Thyroid gland (tissue), 4 donors: ENCODE data around the gene LRTM1. TPM values are rescaled to one million over a fixed set of nuclear protein-coding genes. Genes with fewer than 3 reads are reported as not detected.

Experiments
- DNase-seq, 2 donors: peaks; one replicate each; pipeline ENCODE4 v3.0.0-alpha.2; 2019
- H3K27ac ChIP-seq, 3 donors: fragments of 200-600 bp; sonication (generic); 1 replicate in 2 of 3; 2 replicates in 1 of 3; pipeline ENCODE4 v1.5.1; 2016 to 2019; ENCODE audit warnings: mild to moderate bottlenecking in 1 of 3, moderate library complexity in 1 of 3
- H3K27me3 ChIP-seq: fragments of 200-600 bp; sonication (generic); one replicate; pipeline ENCODE4 v1.5.1; 2019
- H3K36me3 ChIP-seq, 2 donors: fragments of 200-600 bp; sonication (generic); one replicate each; pipeline ENCODE4 v1.5.1; 2016 to 2019
- H3K4me1 ChIP-seq, 2 donors: fragments of 200-600 bp; sonication (generic); one replicate each; pipeline ENCODE4 v1.5.1; 2017 to 2019
- H3K4me3 ChIP-seq, 3 donors: fragments of 200-600 bp; sonication (generic); replicated peaks in 1 of 3; 1 replicate in 2 of 3; 2 replicates in 1 of 3; pipeline ENCODE4 v1.5.1; 2016; ENCODE audit warnings: mild to moderate bottlenecking in 1 of 3
- H3K9me3 ChIP-seq: fragments of 200-600 bp; sonication (generic); one replicate; pipeline ENCODE4 v1.5.1; 2017
- POLR2A ChIP-seq, 2 donors: fragments of 450-650 bp; IDR thresholded peaks; one replicate each; pipeline ENCODE4 v1.6.1; 2017; ENCODE audit warnings: antibody characterized with exemption in 2 of 2, mild to moderate bottlenecking in 2 of 2, moderate library complexity in 1 of 2
- WGBS, 2 donors: methylation state at CpG; one replicate each; pipeline ENCODE4 v1.1.5; 2017; 5-methylcytosine and 5-hydroxymethylcytosine counted together
- intact Hi-C: fragments of 100-400 bp; cut with DNase I; formaldehyde crosslinking; loops from one replicate; pipeline ENCODE4 v1.15.1; 2023
- total RNA-seq, 4 donors: library from RNA; depleted of rRNA; stranded (reverse); fragments of >200 nt; gene quantifications; one replicate each; pipeline ENCODE4 v1.2.3, GENCODE V29; 2016
- TF ChIP-seq, protein P1 (sequence below), 6 experiments: fragments of 200-600 bp in 3 of 6; fragments of 450-650 bp in 3 of 6; sonication (generic) in 3 of 6; IDR thresholded peaks; one replicate each; pipeline ENCODE4 v1.5.1; 2016 to 2019; ENCODE audit warnings: antibody characterized with exemption in 6 of 6, mild to moderate bottlenecking in 2 of 6, inconsistent platforms in 1 of 6, moderate library complexity in 1 of 6

Gene LRTM1
- total RNA-seq, 4 donors from 2014 or later, result not detected

DNA sequence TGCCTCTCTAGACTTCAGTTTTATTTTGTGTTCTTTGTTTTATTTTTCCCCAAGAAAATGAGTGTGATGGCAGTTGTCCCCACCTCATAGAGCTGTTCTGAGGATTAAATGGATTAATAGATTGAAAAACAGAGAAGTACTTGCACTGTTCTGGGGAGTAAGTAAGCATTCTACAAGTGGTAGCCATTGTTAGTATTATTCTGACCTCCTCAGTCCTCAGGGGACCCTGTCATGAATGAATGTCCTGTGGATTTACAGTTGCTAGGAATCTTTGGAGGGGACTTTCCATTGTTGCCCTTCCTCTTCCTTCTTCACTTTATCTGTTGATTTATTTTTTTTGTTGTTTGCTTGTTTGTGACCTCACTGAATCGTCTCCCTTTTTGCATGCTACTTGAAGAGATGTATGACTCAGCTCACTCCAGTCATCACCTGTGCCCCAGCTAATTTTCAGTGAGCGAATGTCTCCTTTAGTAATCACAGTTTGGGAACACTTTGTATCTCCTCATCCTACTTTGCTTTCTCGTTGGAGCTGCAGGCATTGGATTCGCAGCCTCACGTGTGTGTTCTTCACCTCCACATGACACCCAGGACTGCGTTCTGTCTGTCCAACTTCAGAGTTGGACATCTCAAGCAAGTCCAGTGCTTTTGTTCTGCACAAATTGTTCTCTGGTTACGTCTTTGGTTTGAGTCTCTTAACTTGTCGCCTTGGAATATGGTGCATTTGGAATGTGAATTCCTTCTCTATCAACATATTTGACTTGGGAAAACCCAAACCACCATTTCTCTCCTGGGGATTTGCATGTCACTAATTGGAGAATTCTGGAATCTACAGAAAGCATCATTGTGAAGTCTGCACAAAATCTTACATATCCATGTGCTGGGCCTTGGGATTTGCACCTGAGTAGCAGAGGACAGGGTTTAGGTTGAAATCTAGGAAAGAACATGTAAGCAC lies 54.5 kb downstream of the LRTM1 start:
- Histone ChIP-seq H3K27me3 (no peaks in the 10 kb centered on the region), H3K4me3 (no peak overlapping the region), H3K4me1 (no peaks in the 10 kb centered on the region), H3K36me3 (no peaks in the 10 kb centered on the region), H3K9me3 (no peaks in the 10 kb centered on the region), H3K27ac (no peak overlapping the region)
- no peak for DNase-seq
- intact Hi-C loops, result no loop called here
- 88% methylated on average over 8 of the region's 8 CpGs for WGBS, 2 donors
- TF ChIP-seq, protein P1, sequence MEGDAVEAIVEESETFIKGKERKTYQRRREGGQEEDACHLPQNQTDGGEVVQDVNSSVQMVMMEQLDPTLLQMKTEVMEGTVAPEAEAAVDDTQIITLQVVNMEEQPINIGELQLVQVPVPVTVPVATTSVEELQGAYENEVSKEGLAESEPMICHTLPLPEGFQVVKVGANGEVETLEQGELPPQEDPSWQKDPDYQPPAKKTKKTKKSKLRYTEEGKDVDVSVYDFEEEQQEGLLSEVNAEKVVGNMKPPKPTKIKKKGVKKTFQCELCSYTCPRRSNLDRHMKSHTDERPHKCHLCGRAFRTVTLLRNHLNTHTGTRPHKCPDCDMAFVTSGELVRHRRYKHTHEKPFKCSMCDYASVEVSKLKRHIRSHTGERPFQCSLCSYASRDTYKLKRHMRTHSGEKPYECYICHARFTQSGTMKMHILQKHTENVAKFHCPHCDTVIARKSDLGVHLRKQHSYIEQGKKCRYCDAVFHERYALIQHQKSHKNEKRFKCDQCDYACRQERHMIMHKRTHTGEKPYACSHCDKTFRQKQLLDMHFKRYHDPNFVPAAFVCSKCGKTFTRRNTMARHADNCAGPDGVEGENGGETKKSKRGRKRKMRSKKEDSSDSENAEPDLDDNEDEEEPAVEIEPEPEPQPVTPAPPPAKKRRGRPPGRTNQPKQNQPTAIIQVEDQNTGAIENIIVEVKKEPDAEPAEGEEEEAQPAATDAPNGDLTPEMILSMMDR (IDR thresholded peaks at IDR 0.05), result no peak
- no peak for TF ChIP-seq POLR2A (IDR thresholded peaks at IDR 0.05)

GRCh38 chr3:54871867-54872266 lies 56.0 kb downstream of the LRTM1 start:
- DNase-seq, result peak; percentile 45 to 74
- Histone ChIP-seq H3K36me3 (no peaks in the 10 kb centered on the region), H3K9me3 (no peaks in the 10 kb centered on the region), H3K4me1 (no peaks in the 10 kb centered on the region), H3K27ac (no peak overlapping the region), H3K27me3 (no peaks in the 10 kb centered on the region), H3K4me3 (no peak overlapping the region)
- 20 to 75% methylated on average over 2 to 4 of the region's 4 CpGs for WGBS, 2 donors
- intact Hi-C loops, result no loop called here
- TF ChIP-seq, protein P1 (IDR thresholded peaks at IDR 0.05), result no peak
- no peak for TF ChIP-seq POLR2A (IDR thresholded peaks at IDR 0.05)

DNA sequence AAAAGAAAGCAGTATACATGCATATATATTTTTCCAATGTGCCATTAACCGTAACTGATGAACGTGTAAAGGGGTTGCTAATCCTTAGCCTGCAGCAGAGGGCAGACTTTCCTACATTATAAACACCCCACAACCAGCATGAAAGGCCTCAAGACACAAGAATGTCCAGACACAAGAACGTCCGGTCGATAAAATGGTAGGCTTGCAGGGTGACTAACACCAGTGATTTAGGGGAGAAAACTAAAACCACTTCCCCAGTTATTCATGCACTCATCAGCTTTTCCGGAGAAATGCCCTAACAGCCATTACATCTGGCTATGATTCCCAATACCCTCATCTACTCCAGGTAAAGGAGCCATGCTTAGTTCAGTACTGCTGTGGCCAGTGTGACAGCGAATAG lies 57.4 kb downstream of the LRTM1 start:
- intact Hi-C loops, result no loop called here
- TF ChIP-seq, protein P1 (IDR thresholded peaks at IDR 0.05), result peak in 4 of 6 experiments; percentile 22 to 52 (median 40)
- TF ChIP-seq POLR2A (IDR thresholded peaks at IDR 0.05), result no peak
- Histone ChIP-seq H3K27me3 (no peaks in the 10 kb centered on the region), H3K9me3 (no peaks in the 10 kb centered on the region), H3K4me1 (no peaks in the 10 kb centered on the region), H3K27ac (no peak overlapping the region), H3K36me3 (no peaks in the 10 kb centered on the region), H3K4me3 (no peak overlapping the region)
- DNase-seq, result no peak
- WGBS, 2 donors, result 44 to 49% methylated on average over 7 of the region's 7 CpGs
